CD4-positive, alpha-beta T cell treated with Interleukin-4 for 1 hour (primary cell): Measurements from ENCODE around the gene NXF1.
A peak's percentile ranks its signal among the peaks of the same experiment; 100 is the strongest.
"Not testable (repeated sequence)": the region's sequence is repeated elsewhere in the genome, so short reads cannot be mapped to it uniquely, and the experiment has no call there.

Source experiments
- DNase-seq, 2 donors: peaks; one replicate each; pipeline ENCODE4 v3.0.0-alpha.2; 2020 to 2022

Gene NXF1

DNA sequence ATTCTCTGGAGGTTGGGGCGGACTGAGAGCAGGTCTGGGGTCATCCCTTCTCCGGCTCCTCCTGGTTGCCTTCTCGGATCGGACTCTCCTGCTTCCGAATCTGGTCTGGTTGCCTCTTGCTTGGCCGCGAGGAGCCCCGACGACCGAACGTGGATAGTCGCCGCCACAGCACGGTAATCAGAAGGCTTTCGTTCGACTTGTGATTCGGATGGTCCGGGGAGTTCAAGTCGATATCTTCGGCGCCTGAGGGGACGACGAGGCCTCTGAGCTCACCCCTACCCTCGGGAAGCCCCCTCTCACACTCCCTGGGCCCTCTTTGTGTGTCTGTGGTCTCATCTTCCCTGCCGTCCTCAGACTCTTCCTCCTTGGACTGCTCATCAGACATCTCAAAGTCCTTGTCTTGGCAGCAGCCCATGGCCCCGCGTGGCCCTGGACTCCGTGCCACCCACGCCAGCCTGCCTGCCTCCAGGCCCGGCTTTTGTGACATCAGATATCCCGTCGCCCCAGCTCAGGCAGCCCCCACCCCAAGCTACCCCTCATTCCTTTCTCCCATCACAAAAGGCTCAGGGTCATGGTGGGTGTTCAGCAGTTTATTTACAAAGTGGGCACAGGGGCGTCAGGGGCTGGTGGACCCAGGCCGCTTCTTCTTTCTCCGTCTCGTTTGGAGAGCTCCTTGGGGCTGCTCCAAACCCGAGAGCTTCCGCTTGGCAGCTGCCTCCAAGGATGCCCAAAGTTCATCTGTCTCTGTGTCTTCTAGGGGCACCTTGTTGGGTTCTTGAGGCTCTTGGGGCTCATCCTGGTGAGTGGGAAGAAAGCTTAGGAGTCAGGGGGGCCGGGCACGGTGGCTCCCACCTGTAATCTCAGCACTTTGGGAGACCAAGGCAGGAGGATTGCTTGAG is 27.3 kb upstream of the NXF1 start, which contains the start of gene TEX54:
Gene TEX54, minus strand, starts transcription at position 506 of the 899 bp plus-strand sequence.
- no peak for DNase-seq

DNA sequence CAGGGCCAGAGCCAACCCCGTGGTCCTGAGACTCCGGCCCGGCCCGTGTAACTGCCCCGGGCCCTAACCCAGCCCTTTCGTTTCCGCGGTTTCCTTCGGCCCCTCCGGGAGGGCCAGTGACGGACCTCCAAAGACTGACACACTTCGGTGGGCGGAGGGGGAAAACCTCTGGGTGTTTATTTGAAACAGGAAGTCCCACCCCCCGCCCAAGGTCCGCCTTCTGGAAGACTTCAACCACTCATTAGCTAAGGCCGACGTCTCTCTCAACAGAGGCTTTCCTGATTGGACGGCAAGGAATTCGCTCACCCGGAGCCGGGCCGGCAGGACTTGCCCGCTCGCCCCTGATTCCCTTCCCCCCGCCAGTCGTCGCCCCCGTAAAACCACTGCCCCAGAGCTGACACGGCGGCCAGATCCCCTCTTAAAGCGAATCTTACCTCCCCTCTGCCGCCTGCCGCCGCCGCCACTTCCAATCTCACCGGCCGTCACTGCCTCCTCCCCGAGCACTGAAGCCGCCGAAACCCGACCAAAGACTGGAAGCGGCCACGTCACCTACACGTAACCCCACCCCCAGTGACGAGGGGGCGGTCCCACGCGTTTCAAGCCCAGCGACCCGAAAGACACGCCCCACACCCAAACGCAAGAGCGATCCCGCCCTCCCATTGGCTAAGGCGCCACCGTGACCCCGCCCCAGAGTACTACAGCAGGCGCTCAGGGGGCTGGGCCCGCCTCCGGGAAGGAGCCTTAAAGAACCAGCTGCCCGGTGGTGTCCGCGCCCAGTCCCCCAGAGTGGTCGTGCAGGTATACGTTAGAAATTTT is 26.5 kb upstream of the NXF1 start, which contains the start of gene STX5:
Gene STX5, minus strand, starts transcription at position 532 of the 816 bp plus-strand sequence. CDS start 808 bp downstream, outside the sequence.
- peak; percentile 99 for DNase-seq

DNA sequence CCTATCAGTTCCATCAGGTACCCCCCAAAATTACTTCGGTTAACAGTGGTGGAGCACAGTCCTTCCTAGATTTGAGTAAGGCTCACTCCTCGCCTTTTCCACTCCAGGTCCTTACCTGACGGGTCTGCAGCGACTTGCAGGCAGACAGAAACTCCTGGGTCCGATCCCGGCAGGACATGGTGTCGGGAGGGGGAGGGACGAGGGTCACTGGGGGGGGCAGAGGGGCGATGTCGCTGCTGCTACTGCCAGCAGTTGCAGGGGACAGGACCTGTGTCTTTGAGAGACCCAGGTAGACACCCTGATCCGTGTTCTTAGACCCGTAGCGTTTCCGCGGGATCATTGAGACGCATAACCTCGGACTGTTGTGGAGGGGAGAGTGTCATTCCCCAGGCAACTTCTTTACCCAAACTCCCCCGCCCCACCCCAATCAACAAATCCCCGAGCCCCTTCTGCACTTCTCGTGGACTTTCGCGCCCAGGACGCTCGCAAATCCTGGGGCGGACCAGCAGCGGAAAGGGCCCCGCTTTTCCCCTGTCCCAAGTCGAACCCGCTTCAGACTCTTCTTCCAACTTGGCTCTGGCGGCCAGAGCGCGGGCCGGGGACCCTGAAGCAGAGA is 25.8 kb upstream of the NXF1 start:
- DNase-seq = peak in 1 of 2 donors; percentile 14

DNA sequence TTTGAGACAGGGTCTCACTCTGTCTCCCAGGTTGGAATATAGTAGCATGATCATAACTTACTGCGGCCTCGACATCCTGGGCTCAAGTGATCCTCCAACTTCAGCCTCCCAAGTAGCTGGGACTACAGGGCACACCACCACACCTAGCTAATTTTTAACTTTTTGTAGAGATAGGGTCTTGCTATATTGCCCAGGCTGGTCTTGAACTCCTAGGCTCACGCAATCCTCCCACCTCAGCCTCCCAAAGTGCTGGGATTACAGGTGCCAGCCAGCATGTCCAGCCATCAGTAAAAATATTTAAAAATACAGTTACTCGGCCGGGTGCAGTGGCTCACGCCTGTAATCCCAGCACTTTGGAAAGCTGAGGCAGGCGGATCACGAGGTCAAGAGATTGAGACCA is 22.9 kb upstream of the NXF1 start:
- not testable (repeated sequence) for DNase-seq

- no peak for DNase-seq
These were observed 18.4 kb upstream of the NXF1 start for GRCh38 chr11:62823677-62824076.

GRCh38 chr11:62817129-62817528 is 11.9 kb upstream of the NXF1 start:
- no peak for DNase-seq

DNA sequence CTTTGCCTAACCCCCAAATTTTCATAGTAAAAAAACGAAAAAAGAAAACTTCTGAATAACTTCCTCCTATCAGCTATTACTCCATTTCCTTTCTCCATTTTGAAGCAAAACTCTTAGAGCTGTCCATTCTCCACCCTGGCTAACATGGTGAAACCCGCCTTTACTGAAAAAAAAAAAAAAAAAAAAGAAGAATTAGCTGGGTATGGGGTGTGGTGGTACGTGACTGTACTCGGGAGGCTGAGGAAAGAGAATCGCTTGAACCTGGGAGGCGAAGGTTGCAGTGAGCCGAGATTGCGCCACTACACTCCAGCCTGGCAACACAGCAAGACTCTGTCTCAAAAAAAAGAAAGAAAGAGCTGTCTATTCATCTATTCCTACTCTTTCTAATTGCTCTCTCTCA is 11.3 kb upstream of the NXF1 start:
- DNase-seq = peak in 1 of 2 donors; percentile 59

GRCh38 chr11:62811659-62812058 is 6.4 kb upstream of the NXF1 start:
- DNase-seq = no peak

DNA sequence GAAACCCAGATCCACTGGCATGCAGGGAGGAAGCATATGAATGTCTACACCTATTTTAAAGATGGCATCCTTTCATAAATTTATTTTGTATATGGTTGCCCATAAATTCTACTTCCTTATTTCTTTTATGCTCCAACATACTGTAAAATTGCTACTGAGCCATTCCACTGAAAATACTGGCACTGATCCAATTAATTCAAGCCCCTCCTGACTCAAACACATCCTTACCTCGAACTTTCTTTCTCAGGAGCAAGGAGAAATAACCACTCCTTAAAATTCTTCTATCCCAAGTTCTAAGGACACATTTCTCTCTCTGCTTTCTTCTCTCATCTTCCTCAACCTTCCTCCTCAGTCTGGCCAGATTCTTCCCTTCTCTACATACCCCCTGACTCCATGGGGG is 5.5 kb upstream of the NXF1 start:
- DNase-seq = no peak

DNA sequence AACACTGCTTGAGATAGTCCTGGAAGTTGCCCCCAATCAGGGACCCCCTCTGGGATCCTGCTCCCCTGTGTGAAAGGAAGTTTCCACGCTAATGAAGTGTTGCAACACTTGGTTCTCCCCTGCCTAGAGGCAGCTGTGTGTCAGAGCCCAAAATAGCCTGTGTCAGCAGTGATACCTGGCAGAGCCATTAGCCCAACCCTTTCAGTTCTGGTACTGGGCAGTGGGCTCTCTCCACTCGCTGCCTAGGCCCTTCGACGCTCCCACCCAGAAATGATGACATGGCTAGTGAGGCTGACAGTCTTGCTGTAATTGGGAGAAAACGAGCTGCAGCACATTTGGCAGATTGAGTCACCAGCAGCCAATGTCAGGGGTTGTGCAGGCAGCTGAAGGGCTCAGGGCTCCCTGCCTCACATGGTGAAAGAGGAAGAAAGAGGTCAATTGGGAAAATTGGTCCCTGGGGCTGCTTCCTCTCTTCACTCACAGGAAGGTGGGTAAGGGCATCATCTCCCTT is 1.4 kb upstream of the NXF1 start:
- DNase-seq = peak in 1 of 2 donors; percentile 63

DNA sequence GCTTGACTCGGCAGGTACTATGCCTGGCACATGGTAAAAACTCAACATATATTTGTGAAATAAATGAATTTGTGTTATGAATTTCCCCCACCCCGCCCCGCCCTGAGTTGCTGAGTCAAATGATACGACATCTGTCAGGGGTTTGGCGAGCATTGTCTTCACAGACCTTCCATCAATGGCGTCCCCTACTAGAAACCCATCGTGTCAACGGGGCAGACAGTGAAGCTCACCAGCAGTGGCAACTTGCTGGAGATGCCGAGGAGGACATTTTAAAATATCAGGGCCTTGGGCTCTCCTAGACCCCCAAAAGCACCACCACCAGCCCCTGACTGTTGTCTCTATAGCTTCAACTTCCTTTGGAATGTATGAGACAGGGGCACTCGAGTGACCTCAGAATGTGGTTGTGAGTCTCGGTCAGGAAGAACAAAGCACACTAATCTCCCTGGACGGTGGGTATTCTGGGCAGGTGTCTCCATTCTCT is 761 bp upstream of the NXF1 start:
- peak; percentile 22 to 48 for DNase-seq

DNA sequence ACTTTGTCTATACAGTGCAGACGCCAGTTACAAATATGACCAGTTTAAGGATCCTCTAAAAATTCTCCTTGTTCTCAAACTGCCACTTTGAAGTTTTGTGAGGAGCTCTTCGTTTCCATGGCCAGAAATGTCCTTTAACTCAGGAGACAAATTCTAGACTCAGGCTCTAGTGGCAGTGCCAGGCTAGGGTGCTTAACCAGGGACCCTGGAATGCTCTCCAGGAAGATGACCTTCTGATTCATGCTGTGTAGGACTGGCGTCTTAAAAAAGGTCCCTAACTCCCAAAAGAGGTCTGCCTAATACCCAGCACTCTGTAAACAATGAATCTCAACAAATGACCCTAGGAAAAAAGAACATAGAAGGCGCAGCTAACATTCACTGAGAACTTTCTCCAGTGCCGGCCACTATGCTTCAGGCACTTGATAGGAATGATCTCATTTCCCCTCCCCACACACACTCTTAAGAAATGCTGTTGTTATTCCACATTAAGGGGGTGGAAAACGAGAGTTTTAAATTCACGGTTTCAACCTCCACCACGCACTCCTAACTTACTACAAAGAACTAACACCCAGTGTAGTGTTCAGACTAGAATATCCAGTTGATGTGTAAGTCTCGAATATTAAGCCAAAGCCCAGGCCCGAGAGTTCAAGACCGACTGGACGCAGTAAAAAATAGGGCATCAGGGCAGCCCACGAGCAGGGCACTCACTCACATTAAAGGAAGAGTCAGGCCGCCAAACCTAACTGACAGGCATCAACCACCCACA is 747 bp downstream of the NXF1 start:
- DNase-seq = no peak

DNA sequence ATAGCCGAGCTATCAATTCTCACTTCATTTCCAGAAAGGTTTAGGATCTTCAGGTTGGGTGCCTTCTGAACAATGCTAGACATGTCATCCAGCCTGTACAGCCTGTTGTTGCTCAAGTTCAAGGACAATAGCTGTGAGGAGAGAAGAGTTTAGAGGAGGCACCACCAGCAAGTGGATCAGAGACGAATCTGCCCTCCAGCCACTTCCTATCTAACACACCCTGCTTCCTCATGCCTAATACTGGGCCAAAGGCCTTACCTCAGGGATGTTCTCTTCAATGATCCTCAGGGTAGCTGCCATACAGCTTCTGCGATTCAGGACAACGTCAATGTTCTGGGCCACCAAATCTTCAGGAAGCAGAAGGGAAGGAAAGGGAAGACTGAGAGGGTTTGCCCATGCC is 4.2 kb downstream of the NXF1 start:
- no peak for DNase-seq

- no peak for DNase-seq
These were observed 5.8 kb downstream of the NXF1 start for GRCh38 chr11:62799486-62799885.

DNA sequence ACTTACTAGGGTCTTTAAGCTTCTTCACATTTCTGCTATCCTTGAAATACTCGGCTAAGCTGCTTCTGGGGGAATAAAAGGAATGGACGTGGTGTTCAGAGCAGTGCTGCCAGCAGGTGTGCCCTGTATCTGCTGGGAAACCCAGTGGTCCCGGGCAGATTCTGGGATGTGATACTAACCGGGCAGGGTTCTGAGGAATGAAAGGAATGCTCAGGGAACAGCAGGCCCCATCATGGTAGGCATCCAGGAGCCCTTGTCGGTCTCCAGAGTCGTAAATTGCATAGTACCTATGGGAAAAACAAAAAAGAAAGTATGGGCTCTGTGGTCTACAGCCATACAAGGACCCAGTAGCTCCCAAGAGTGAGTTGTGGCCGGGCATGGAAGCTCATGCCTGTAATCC is 9.0 kb downstream of the NXF1 start:
- no peak for DNase-seq

GRCh38 chr11:62794201-62794775 is 11.0 kb downstream of the NXF1 start:
- no peak for DNase-seq

DNA sequence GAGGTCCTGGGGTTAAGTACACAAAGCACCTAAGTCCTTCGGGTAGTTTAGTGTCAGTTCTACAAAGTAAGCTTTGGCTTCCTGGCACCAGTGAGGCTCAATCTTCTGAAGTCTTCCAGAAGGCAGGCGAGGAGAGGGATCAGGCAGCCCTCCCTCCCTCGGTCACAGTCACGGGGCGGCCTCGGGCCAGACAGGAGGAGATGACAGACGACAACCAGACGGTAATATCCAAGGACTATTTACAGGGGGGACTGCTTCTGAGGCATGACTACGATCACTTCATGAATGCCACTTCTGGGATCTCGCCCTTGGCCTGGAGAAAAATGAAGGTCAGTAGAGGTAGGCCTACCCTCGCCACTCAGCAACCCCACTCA is 13.1 kb downstream of the NXF1 start:
- DNase-seq = no peak

DNA sequence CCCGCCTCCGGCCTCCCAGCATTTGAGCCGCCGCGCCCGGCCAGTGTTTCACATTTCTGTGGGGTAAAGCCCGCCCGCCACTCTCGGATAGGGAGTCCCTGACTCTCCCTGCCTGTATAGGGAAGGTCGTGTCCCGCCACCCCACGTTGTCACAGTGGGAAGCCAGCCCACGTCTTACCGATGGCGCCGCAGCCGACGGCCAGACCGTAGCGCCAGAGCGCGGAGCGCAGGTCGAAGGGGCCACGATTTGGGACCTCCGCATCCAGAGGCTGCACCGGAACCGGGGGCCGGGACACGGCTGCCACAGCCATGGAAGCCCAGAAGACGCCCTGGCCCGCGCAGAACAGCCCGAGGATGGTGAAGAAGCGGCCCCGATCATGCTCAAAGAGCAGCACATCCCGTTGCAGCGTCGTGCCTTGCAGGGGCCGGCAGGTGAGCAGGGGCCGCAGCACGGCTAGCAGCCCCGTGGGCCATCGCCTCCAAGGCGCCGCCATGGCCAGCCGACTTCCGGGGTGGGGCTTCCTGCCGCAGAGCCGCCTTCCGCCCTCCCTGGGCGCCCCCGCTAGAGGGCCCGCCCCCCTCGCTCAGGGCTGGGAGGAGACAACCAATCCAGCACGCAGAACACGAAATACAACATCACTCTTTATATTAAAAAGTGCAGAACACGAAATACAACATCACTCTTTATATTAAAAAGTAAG is 13.6 kb downstream of the NXF1 start, which contains the start of gene TMEM223:
Gene TMEM223, minus strand, starts transcription at position 506 of the 701 bp plus-strand sequence. Its CDS starts 12 bp downstream, at position 494.
- DNase-seq = peak; percentile 87 to 90

- DNase-seq = no peak
These were observed 15.7 kb downstream of the NXF1 start for GRCh38 chr11:62789576-62789975.

DNA sequence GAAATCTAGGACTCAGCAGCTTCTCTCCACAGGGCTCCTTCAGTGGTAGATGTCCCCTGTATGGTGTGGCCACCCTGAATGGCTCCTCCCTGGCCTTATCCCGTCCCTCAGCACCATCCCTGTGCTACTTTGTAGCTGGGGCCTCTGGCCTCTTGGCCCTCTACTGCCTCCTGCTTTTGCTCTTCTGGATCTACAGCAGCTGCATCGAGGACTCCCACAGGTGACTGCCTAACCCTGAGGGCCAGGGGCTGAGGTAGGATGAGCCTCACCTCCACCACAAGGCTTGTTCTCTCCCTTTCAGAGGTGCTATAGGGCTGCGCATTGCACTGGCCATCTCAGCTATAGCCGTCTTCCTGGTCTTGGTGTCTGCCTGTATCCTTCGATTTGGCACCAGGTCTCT is 16.2 kb downstream of the NXF1 start:
- DNase-seq = no peak
